Psoas muscle (tissue), 8 donors: ENCODE measurements around the gene CNOT4. TPM values are rescaled to one million over a fixed set of nuclear protein-coding genes. Genes with fewer than 3 reads are reported as not detected.

Experiments used
- ATAC-seq, 4 donors: fragments of 200-7000 bp; cut with Tn5 transposase; one replicate each; pipeline ENCODE4 v1.9.1; 2020; ENCODE audit warnings: moderate library complexity in 3 of 4, mild to moderate bottlenecking in 2 of 4
- DNase-seq, 2 donors: peaks; one replicate each; pipeline ENCODE4 v3.0.0-alpha.2; 2020
- H3K27ac ChIP-seq: fragments of 200-600 bp; one replicate; pipeline ENCODE4 v1.8.0; 2022
- H3K27me3 ChIP-seq, 3 donors: fragments of 200-600 bp in 1 of 3; one replicate each; pipeline versions ENCODE4 v1.6.1 to v1.8.0; 2013 to 2022; ENCODE audit warnings: low read length in 2 of 3, mild to moderate bottlenecking in 2 of 3, moderate library complexity in 1 of 3; ENCODE audit not compliant: insufficient read depth in 3 of 3
- H3K36me3 ChIP-seq, 2 donors: fragments of 200-600 bp in 1 of 2; one replicate each; pipeline versions ENCODE4 v1.6.1 to v1.8.0; 2013 to 2022; ENCODE audit warnings: low read depth in 1 of 2, mild to moderate bottlenecking in 1 of 2, moderate library complexity in 1 of 2; ENCODE audit not compliant: insufficient read depth in 1 of 2
- H3K4me1 ChIP-seq: fragments of 200-600 bp; one replicate; pipeline ENCODE4 v1.8.0; 2022
- H3K4me3 ChIP-seq: fragments of 200-600 bp; one replicate; pipeline ENCODE4 v1.8.0; 2022; ENCODE audit warnings: mild to moderate bottlenecking
- H3K9me3 ChIP-seq: fragments of 200-600 bp; one replicate; pipeline ENCODE4 v1.8.0; 2022
- CTCF ChIP-seq: fragments of 200-600 bp; IDR thresholded peaks from one replicate; pipeline ENCODE4 v1.8.0; 2022; ENCODE audit warnings: antibody characterized with exemption
- WGBS, 3 donors: extraction: QIAGEN DNeasy Blood & Tissue Kit; methylation state at CpG; one replicate each; pipeline versions ENCODE4 v1.1.6 to v1.1.7; 2013; 5-methylcytosine and 5-hydroxymethylcytosine counted together
- intact Hi-C, 2 donors: fragments of 100-400 bp; cut with DNase I; formaldehyde crosslinking; loops; one replicate each; pipeline versions ENCODE4 v1.11.0 to v1.14.2; 2022
- long read RNA-seq, 2 donors: library from polyadenylated mRNA; unstranded; transcript quantifications; one replicate each; pipeline ENCODE4 v2.0.0, GENCODE V29; 2021
- polyA plus RNA-seq, 3 donors: library from polyadenylated mRNA; stranded (reverse); fragments of 200-250 nt; gene quantifications; one replicate each; pipeline ENCODE4 v1.2.3, GENCODE V29; 2013
- total RNA-seq, 4 donors: library from RNA; stranded (reverse); fragmentation: NEBNext Ultra II Directional in 2 of 4; extraction: Animal tissue kit (Norgen Biotek cat#: 25700) in 2 of 4; gene quantifications; one replicate each; pipeline versions ENCODE4 v1.2.1 to v1.2.4, GENCODE V29; 2021 to 2023
- donor health status: healthy with polysubstance abuse.
- donor health status: DM: no; HTN: no; CAD: no; lungs with moderate emphysema.
- donor health status: Bipolar disorder and iron deficiency.
- donor health status: healthy.
- donor health status: DM: yes; HTN: yes; CAD: no.
- donor health status: DM: no; HTN: no; CAD: no.
- donor health status: DM: no; HTN: no; CAD: no.
- donor health status: DM: yes; HTN: yes; CAD: no.

The CNOT4 gene, protein sequence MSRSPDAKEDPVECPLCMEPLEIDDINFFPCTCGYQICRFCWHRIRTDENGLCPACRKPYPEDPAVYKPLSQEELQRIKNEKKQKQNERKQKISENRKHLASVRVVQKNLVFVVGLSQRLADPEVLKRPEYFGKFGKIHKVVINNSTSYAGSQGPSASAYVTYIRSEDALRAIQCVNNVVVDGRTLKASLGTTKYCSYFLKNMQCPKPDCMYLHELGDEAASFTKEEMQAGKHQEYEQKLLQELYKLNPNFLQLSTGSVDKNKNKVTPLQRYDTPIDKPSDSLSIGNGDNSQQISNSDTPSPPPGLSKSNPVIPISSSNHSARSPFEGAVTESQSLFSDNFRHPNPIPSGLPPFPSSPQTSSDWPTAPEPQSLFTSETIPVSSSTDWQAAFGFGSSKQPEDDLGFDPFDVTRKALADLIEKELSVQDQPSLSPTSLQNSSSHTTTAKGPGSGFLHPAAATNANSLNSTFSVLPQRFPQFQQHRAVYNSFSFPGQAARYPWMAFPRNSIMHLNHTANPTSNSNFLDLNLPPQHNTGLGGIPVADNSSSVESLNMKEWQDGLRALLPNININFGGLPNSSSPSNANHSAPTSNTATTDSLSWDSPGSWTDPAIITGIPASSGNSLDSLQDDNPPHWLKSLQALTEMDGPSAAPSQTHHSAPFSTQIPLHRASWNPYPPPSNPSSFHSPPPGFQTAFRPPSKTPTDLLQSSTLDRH
- total RNA-seq (10 to 100 TPM; 27.6 to 43.7 (median 33.5) TPM), polyA plus RNA-seq (10 to 100 TPM in 2 of 3 donors, 1 to 10 TPM in 1; 8.3 to 21.6 (median 10.3) TPM)
- long read RNA-seq, donor 1, partial matches to known transcripts = 5 of 8 reads
- long read RNA-seq, donor 1, other reads (novel, unspliced or antisense) = 1 of 8 reads
- long read RNA-seq, donor 2, full-length matches to known transcripts = 5 of 16 reads
- long read RNA-seq, donor 2, partial matches to known transcripts = 9 of 16 reads
- long read RNA-seq, donor 2, other reads (novel, unspliced or antisense) = 2 of 16 reads

DNA sequence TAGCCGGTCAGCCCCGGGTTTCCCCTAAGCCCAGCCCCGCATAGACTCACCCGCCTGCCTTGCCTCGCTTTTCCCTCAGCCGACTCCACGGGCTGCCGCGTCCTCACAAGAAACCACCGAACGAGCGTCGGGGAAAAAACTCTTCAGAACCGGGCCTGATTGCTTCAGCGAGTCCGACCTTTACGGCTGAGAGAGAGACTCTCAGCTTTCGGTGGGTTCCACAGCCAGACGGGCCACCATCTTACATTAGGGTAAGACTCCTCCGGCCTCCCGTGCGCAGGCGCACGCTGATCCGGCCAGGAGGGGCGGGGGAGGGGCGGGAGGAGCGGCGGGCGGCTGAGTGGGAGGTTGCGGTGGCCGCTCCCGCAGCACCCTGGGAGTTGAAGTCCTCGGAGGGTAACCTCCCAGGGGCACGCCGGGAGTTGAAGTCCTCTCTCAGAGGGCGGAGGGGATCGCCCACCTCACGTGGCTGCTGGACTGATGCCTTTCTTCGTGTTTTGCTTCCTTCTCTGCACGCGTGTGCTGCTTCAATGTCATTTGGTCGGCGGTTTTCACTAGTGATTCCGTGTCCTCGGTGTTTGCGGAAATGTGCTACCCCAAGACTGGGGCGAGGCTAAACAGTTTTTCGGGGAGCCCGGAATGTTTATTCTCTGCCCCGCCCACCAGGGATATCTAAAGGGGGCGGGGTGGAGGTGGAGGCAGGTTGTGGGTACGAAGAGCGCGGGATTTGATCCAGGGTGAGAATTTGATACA, at the start of gene CNOT4:
CNOT4 (minus strand) TSS at position 264 of the 753 bp plus-strand sequence. CDS start 71,771 bp downstream, outside the sequence.
- 0% methylated on average over 51 to 55 of the region's 55 CpGs for WGBS, 3 donors
- no peak for TF ChIP-seq CTCF
- Histone ChIP-seq H3K4me1 (peaks cover 22% of the 10 kb centered on the region), H3K9me3 (no peaks in the 10 kb centered on the region), H3K36me3 (no peaks in the 10 kb centered on the region), H3K27me3 (no peaks in the 10 kb centered on the region), H3K27ac (peak within 1 kb of the TSS; percentile 94), H3K4me3 (peak within 1 kb of the TSS; percentile 94)
- ATAC-seq (peak; percentile 97 to 99 (median 98)), DNase-seq (peak; percentile 97 to 98)
- intact Hi-C loops = loop anchor here (5.0 kb wide), 2 partner anchors 47 to 63 kb away; partner anchors contain the start of gene NUP205 (in 1 of the 2)

DNA sequence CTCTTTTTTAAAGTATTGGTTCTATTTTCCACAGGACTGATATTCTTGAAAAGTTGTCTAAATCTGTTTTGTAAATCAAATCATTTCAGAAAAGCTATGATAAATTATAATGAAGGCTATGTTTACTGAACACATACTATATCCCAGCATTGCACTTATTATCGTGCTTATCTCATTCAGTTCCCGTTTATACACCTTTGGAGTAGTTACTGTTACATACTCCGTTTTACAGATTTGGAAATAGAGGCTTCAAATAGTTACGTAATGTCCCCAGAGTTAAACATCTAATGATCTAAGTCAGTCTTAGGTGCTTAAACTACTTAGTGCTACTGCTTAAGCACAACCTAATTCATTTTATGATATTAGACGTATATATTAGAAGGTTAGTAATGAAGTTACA, 49.0 kb upstream of the CNOT4 start:
- no peak for DNase-seq
- intact Hi-C loops = loop anchor here (2.0 to 10.0 kb wide), 6 partner anchors 46 to 278 kb away; partner anchors contain the start of gene CNOT4 (in 1 of the 2)
- no peaks in the 10 kb centered on the region for H3K36me3 ChIP-seq
- no peak for ATAC-seq
- no peak for TF ChIP-seq CTCF
- H3K9me3 ChIP-seq = no peaks in the 10 kb centered on the region
- peaks cover 8% of the 10 kb centered on the region for H3K4me1 ChIP-seq
- no peaks in the 10 kb centered on the region for H3K27me3 ChIP-seq
- WGBS, 3 donors = 53 to 63% (median 54%) methylated on average over 5 of the region's 5 CpGs
- H3K27ac ChIP-seq = peak overlapping the region; percentile 98
- H3K4me3 ChIP-seq = peak overlapping the region; percentile 94

DNA sequence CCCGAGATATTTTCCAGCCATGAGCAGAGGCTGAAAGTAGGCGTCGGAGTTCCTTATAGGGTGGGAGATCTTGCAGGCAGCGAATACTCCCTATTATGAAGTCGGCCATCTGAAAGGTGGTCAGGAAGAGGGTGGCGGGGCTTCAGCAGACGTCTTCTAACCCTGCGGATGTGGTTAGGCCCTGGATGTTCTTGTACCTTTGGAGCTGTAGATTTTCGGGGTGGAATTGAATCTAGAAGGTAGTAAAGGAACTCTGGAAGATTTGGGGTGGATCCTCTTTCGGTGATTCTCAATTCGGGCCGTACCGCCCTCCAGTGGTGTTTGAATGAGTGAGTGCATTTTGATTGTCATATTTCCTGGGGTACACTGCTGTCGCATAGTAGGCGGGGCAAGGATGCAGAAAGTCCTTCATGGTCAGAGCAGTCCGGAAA, 48.5 kb upstream of the CNOT4 start:
- 0 to 1% (median 0%) methylated on average over 16 of the region's 16 CpGs for WGBS, 3 donors
- Histone ChIP-seq H3K27me3 (no peaks in the 10 kb centered on the region), H3K9me3 (no peaks in the 10 kb centered on the region), H3K4me1 (peaks cover 8% of the 10 kb centered on the region), H3K4me3 (peak overlapping the region; percentile 94), H3K27ac (peak overlapping the region; percentile 98), H3K36me3 (no peaks in the 10 kb centered on the region)
- peak; percentile 43 to 63 for DNase-seq
- TF ChIP-seq CTCF = peak; percentile 53
- intact Hi-C loops = loop anchor here (2.0 to 10.0 kb wide), 6 partner anchors 46 to 278 kb away; partner anchors contain the start of gene CNOT4 (in 1 of the 2)
- peak; percentile 65 to 85 (median 72) for ATAC-seq
